GM15510 (cell line): ENCODE data around the gene CYSTM1.

Source experiments
- POLR2A ChIP-seq: IDR thresholded peaks from 3 replicates; pipeline ENCODE4 v1.6.1; 2011; ENCODE audit warnings: borderline replicate concordance; ENCODE audit not compliant: insufficient read length; ENCODE audit errors: extremely low read depth

CYSTM1 gene

DNA sequence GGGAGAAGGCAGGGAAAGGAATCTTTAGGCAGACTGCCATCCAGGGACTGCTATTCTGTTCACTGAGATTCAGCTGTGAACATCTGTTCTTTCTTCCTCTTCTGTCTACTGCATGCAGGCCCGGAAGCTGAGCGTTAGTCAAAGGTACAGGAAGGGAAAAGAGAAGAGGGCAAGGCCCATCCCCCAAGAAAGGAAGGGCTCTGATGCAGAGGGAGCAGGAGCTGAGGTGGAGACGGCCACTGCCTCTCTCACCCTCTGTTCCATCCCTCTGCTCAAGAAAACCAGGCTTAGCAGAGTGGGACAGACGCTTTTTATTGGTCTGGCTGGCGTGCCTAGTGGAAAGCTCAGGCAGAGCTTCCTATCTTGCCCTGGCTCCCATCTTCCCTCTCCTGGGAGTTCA is 70.4 kb downstream of the CYSTM1 start:
- no peak for TF ChIP-seq POLR2A

DNA sequence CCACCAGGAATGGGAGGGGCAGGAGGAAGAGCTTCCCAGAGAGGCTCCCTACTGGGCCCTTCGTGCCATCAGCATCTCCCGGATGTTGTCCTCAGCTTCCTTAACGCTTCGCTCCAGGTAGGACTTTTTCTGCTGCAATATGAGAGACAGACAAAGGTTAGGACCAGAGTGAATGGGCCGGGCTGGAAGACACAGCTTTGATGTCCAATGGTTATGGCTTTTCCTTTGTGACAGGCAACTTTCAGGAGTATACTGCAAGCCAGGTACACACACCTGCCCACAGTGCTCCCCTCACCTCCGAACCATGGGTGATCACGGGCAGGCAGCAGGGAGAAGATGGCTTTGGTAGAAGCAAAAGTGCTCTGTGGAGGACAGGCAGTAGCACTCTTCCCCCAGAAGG is 70.9 kb downstream of the CYSTM1 start:
- no peak for TF ChIP-seq POLR2A

DNA sequence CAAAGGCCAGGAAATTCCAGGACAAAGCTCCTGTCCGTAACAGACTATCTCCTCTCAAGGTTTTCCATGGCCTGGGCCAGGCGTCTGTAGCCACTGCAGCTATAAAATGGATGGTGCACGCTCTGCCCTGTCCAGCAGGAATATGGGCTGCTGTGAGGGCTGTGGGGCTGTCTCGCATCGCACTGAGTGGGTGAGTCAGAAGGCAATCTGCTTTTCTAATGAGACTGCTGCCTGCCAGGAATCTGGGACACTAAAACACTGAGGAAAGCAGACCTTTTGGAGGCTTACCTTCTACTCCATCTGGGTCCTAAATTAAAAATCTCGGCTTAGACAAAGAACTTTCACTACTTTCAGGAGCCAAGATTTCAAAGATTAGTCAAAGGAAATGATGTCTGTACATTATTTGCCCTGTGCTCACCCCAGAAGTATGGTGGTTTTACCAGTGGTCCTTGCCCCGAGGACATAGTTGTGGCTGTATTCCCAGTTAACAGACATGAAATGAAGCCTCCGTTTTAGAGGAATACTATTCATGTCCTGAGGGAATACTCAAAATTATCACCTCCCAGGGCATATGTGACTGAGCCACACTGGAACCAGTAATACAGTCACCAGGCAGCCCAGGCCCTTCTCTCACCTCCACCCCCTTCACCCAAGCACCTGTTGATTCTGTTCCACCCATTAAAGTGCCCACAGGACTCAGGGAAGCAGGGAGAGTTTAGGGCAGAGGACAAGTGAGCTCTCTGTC is 71.6 kb downstream of the CYSTM1 start:
- no peak for TF ChIP-seq POLR2A

DNA sequence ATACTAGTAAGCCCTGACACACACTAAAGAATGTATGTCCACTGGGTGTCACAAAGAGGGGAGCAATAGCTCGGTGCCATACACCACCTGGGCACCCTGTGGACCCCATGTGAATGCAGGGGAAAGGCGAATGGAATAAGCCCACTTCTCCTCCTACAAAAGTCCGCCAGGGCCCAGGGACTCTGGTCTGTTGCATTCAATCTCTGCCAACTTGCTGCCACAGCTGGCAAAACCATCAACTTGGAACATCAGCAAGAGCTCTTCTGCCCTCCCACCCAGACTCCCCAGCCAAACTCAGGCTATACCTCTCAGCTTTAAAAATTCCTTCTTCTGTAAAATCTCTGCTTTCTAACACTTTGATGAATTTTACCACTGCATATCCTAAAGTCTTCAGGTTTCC is 73.4 kb downstream of the CYSTM1 start:
- no peak for TF ChIP-seq POLR2A

DNA sequence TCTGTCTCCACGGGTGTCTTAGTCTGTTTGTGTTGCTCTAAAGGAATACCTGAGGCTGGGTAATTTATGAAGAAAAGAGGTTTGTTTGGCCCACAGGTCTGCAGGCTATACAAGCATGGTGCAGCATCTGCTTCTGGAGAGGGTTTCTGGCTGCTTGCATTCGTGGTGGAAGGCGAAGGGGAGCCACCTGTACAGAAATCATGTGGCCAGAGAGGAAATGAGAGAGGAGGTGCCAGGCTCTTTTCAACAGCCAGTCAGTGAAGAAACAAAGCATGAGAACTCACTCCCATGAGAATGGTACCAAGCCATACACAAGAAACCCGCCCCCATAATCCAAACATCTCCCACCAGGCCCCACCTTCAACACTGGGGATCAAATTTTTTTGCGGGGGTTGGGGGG is 74.5 kb downstream of the CYSTM1 start:
- TF ChIP-seq POLR2A: no peak

DNA sequence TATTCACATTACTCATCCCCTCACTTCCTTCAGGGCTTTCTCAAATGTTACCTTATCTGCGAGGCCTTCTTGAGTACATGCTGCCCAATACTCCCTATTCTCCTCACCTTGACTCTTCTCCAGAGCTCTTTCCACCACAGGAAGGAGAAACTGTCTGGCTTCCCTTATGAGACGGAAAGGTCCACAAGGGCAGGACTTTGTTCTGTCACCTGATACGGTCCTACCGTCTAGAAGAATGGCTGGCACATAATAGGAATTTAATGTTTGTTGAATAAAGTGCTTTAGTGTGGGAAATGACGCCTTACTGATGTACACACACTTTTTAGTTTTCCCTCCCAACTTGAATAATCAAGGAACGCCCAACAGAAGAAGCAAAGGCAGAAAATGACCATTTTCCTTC is 75.4 kb downstream of the CYSTM1 start:
- TF ChIP-seq POLR2A: no peak

DNA sequence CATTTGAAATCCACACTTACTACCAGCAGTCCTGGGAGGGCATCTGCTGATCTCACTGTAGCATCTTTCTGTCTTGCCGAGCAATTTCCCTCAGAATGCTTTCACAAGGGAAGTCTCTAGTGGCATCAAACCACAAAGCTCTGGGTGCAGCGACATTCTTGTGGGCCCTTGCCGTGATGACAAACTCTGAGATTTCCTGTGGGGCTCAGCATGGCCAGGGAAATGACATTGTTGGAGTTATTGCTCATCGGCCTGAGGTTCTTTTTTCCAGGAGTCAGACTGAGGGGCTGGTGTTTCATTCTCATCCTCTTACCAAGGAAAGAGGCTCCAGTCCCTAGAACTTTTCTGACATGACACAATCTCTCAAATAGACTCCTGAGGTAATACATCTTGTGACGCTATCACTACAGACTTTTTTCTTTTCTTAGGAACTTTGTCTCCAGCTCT is 76.6 kb downstream of the CYSTM1 start:
- no peak for TF ChIP-seq POLR2A

- TF ChIP-seq POLR2A: no peak
Observed at GRCh38 chr5:140252470-140253126, 77.6 kb downstream of the CYSTM1 start.

GRCh38 chr5:140253985-140254384 is 79.0 kb downstream of the CYSTM1 start:
- TF ChIP-seq POLR2A: no peak

DNA sequence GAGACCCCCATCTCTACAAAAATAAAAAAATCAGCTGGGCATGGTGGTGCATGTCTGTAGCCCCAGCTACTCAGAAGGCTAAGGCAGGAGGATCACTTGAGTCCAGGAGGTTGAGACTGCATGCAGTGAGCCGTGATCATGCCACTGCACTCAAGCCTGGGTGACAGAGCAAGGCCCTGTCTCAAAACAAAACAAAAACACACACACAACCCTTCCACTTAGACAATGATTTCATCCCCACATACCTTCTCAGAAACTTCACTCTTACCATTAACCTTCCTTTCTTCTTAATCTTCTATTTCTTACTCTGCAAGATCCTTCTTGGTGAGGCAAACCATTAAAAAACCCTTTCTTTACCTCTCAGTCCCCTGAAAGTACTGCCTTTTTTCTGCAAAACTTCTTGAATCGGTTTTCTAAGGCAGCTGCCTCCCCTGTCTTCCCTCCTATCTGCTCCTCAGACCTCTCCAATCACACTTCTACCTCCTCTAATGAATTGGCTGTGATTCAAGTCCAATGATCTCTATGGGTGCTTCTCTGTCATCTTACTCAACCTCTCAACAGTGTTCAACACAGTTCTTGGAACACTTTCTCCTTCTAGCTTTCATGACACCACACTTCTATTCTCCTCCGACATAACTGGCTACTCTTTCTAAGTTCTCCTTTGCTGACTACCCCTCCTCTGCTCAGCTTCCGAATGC is 80.6 kb downstream of the CYSTM1 start:
- no peak for TF ChIP-seq POLR2A

DNA sequence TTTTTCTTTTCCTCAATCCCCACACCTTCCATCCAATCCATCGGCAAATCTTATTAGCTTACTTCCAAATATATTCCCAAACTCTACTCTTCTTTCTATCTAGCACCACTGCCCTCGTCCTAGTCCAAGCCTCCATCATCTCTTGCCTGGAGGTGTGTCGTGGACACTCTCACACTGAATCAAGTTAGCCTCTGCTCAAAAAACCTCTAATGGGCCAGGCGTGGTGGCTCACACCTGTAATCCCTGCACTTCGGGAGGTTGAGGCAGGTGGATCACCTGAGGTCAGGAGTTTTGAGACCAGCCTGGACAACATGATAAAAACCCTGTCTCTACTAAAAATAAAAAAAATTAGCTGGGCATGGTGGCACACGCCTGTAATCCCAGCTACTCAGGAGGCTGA is 81.7 kb downstream of the CYSTM1 start:
- TF ChIP-seq POLR2A: no peak

DNA sequence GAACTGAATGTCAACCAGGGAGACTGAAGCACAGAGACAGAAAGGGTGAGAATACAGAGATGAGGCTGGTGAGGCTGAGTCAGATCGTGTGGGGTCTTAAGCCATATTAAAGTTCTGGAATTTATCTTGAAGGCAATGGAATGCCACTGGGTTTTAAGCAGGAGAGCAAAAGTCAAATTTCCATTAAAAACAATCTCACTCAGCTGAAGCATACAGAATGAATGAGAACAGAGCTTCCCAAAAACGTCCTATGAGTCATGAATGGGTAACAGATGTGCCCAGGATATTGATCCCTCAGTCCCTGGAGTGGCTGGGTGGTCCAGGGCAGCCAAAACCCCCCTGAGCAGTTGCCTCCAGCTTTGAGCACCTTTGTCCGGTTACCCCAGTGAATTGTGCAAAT is 83.0 kb downstream of the CYSTM1 start:
- no peak for TF ChIP-seq POLR2A

GRCh38 chr5:140258873-140259272 is 83.9 kb downstream of the CYSTM1 start:
- no peak for TF ChIP-seq POLR2A

GRCh38 chr5:140259500-140259899 is 84.5 kb downstream of the CYSTM1 start:
- no peak for TF ChIP-seq POLR2A

GRCh38 chr5:140260089-140260656 is 85.2 kb downstream of the CYSTM1 start:
- no peak for TF ChIP-seq POLR2A
